Stimulated activated CD8-positive, alpha-beta memory T cell treated with anti-CD3 and anti-CD28 coated beads, Interleukin-7, amount 100 ng/mL, for 24 hours (primary cell): ENCODE measurements around the gene PACS2.
"Not testable (repeated sequence)": the region's sequence is repeated elsewhere in the genome, so short reads cannot be mapped to it uniquely, and the experiment has no call there.

Experiments
- DNase-seq: peaks from one replicate; pipeline ENCODE4 v3.0.0-alpha.2; 2020; ENCODE audit warnings: low read depth

Gene PACS2

DNA sequence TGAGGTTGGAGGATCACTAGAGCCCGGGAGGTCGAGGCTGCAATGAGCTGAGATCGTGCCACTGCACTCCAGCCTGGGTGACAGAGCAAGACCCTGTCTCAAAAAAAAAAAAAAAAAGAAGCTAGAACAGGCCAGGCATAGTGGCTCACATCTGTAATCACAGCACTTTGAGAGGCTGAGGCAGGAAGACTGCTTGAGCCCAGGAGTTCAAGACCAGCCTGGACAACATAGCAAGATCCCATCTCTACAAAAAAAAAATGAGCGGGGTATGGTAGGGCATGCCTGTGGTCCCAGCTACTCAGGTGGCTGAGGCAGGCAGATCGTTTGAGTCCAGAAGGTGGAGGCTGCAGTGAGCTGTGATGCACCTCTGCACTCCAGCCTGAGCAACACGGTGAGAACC lies 25.6 kb upstream of the PACS2 start:
- not testable (repeated sequence) for DNase-seq

DNA sequence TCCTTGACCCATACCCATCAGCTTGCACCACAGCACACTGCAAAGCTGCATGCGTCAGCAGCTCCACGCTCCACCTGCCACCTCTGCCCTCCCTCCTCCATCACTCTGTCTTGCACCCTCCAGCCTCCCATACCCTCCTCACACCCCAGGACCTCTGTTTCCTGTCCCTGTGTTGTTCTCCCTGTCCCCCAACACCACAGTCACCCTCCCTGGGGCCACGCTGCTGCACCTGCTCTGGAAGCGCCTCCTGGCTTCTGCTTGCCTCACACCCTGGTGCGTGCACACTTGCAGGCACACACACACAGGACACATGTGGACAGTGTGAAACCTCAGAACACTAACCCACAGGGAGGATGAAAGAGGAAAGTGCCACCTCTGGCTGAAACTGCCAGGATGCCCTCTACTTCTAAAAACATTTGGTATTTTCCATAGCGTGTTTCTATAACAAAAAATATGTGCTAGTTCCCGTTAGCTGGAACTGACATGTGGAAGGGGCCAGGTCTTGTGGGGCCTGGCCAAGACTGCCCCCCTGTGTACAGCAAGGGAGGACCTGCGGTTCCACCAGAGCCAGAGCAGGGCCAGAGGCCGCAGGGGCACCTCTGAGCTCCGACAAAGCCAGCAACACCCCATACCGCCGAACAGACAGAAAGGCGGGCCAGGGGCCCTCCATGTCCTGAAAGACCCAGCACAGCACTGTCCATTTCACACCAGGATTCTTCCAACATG lies 23.8 kb upstream of the PACS2 start:
- no peak for DNase-seq

DNA sequence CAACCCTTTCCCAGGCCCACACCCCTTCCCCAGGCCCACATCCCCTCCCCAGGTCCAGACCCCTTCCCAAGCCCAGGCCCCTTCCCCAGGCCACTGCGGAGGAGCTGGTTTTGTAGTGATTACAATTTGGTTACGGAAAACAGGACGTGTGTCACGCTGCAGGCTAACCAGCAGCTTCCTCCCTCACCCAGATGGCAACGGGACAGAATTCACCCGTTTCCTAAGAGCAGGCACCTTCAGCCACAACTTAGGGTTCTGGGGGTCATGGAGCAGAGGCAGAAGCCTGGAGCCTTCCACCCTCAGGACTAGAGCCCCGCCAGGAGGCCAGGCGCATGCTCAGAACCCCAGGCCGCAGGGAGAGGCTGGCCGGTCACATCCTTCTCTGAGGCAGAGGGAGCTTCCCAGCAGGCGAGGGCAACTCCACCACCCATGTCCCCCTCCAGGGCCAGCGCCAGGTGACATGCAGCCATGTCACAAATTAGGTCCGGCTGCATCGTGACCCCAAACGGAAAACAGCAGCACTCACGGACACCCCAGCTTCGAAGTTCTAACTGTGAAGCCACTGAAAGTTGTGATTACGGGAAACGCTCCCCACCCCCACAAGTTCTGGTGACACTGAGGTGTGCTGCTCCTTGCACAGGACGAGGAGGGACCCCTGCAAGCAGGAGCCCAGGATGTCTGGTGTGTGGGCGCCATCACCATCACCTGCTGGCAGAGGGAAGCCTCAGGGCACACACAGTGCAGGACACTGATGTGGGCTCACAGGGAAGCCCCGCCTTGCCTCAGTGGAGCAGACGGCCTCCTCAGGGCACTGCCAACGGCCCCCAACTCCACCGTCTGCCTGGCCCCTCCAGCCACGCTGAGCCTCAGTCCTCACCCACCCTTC lies 21.5 kb upstream of the PACS2 start:
- no peak for DNase-seq

DNA sequence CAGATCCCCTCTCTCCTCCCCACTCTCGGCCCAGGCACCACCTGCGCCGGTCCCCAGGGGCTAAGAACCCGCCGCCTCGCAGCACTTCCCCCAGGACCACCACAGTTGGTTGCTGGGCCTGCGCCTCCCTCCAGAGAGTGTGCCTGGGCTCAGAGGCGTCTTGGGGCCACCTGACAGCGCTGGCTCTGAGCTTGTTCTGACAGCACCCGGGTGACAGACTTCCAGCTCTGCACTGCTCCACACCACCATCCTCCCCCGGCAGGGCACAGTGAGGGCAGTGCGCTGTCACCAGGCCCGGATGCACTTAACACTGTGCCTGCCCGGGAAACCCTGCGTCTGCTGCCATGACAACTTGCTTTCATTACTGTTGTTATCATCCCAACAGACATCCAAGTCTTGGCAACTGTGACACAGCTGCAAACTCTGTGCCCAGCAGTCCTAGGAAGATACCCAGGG lies 20.4 kb upstream of the PACS2 start:
- no peak for DNase-seq

DNA sequence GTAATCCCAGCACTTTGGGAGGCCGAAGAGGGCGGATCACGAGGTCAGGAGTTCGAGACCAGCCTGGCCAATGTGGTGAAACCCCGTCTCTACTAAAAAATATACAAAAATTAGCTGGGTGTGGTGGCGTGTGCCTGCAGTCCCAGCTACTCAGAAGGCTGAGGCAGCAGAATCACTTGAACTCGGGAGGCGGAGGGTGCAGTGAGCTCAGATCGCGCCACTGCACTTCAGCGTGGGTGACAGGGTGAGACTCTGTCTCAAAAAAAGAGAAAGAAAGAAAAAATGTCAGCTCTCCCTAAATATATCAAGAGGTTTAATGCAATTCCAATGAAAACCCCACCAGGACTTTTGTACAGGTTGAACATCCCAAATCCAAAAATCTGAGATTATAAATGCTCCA lies 17.2 kb upstream of the PACS2 start:
- DNase-seq: not testable (repeated sequence)

DNA sequence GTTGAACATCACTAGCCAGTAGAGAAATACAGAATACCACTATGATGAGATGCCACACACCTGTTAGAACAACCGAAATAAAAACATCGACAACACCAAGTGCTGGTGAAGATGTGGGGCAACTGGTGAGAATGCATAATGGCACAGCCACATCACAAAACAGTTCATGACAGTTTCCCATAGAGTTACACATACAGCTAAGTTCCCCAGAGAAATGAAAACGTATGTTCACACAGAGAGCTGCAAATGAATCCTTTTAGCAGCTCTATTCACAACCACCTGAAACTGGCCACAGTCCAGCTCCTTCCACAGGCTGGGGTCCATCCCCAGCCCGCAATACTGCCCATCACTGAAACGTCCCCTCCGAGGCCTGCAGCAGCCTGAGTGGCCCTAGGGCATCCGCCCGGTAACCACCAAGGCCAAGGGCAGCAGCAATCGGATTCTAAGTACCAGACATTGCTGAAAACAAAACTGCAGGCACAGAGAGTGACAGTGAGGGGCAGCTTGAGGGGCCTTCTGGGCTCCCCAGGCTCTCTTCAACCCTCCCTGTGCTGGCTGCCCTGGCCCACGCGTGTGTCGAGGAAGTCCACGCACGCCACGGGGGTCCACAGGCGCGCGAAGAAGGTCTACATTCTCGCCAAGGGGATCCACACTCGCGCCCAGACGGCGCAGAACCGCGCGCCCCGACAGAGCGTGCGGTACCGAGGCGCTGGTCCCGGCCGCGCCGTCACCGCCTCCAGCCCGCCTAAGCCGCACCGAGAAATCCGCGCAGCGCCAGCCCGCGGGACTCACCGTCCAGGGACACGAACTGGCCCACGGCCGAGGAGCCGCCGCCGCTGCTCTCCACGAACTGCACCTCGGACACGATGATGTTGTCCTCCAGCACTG lies 14.7 kb upstream of the PACS2 start:
- DNase-seq: no peak

DNA sequence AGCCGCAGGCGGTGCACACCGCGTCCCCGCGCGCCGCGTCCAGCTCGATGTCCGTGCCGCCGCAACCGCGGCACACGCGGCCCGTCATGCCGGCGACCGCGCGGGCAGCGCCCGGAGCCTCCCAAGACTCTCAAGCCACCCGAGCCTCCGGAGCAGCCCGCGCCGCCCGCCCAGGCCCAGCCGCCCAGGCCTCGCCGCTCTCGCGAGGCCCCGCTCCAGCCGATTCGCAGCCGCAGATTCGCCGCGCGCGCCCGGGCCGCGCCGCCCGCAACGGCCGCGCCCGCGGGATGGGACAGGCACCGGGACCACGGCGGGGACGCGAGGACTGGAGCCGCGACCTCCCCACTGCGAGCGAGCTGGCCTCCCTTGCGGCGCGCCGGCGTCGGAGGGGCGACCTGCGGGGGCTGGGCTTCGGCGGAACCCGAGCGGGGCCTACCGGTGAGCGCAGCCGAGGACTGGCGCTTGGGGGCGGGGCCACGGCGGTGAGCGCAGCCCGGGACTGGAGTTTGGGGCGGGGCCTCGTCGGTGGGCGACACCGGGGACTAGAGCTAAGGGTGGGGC lies 13.9 kb upstream of the PACS2 start, which contains the start of gene BRF1:
Gene BRF1 (minus strand): TSS at position 460 of the 561 bp plus-strand sequence. CDS start 372 bp downstream, at position 88.
- DNase-seq: peak; percentile 96

DNA sequence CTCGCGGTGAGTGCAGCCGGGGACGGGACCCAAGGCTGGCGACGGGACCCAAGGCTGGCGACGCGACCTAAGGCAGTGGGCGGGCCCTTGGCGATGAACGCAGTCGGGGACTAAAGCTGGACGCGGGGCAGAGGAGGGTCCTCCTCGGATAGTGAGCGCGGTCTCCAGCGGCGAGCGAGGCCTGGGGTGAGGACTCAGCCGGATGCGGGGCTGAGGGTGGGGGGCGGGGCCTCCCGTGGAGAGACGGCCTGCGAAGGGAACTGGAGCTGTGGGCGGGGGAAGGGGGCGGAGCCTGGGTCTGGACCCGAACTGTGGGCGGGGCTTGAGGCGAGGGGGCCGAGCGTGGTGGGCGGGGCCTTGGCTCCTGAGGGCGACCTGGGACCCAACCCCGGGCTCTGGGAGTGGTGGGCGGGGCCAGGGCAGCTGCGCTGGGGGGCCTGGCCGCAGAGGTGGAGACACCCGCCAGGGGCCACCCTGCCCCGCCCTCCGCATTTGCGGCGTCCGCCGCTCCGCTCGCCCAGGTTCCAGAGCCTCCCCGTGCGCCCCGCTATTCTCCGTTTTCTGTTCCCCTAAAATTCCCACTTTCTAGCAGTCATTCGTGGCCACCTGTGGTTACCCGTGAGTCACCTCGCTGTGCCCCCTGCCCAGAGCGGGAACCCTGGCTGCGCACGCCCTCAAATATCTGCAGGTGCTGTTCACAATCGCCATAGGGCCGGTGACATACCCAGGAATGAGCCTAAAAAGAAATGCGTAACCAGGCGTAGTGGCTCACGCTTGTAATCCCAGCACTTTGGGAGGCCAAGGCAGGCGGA lies 13.2 kb upstream of the PACS2 start:
- peak; percentile 100 for DNase-seq

DNA sequence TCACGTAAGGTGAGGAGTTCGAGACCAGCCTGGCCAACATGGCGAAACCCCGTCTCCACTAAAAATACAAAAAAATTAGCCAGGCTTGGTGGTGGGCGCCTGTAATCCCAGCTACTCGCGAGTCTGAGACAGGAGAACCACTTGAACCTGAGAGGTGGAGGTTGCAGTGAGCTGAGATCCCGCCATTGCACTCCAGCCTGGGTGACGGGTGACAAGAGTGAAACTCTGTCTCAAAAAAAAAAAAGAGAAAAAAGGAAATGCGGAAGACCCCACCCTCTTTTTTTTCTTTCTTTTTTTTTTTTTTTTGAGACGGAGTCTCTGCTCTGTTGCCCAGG lies 12.7 kb upstream of the PACS2 start:
- DNase-seq: not testable (repeated sequence)

DNA sequence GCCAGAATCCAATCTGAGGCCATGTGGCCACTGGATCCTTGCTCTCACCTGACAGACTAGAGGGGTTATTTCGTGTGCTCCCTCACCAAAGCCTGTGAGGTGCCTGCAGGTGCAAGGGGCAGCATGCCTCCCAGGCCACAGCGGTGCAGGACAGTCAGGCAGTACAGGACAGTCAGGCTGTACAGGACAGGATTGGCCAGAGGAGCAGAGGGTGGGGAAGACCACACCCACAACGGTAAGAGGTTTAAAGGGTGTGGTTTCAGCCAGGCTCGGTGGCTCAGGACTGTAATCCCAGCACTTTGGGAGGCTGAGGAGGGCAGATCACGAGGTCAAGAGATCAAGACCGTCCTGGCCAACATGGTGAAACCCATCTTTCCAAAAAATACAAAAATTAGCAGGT lies 10.6 kb upstream of the PACS2 start:
- no peak for DNase-seq

DNA sequence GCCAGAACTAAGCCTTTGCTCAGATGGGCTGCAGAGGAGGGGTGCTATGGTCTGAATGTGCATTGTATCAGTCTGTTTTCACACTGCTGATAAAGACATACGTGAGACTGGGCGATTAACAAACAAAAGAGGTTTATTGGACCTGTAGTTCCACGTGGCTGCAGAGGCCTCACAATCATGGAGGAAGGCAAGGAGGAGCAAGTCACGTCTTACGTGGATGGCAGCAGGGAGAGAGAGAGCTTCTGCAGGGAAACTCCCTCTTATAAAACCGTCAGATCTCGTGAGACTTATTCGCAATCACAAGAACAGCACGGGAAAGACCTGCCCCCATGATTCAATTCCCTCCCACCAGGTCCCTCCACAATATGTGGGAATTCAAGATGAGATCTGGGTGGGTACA lies 10.0 kb upstream of the PACS2 start:
- DNase-seq: no peak

DNA sequence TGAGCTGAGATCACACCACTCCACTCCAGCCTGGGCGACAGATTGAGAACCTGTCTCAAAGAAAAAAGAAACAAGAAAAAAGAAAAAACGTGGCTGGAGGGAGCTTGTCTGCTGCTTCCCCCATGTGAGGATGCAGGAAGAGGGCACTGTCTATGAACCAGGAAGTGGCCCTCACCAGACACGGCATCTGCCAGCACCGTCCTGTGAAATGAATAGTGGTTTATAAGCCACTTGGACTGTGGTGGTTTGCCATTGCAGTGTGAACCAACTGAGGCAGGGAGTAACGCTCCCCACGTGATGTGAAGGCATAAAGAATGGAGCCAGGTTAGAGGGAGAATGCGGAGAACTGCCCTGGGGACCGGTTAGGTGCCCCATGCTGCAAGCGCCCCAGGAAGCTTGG lies 9.2 kb upstream of the PACS2 start:
- DNase-seq: no peak

DNA sequence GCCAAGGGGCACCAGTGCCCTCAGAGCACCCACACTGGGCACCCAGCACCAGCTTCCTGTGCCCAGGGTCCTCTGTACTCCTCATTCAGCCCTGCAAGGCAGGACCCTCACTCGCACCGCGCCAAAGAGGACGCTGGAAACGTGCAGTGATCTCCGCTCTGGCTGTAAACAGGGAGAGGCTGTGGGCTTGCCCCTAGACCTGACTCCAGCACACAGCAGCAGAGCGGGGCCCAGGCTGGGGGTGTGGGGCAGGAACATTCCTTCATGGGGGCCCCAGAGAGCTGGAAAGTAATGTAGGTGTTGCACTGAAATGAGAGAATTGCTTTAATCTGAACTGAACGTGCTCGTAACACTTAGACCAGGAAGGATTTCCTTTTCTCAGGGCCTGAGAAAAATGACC lies 8.8 kb upstream of the PACS2 start:
- DNase-seq: no peak

DNA sequence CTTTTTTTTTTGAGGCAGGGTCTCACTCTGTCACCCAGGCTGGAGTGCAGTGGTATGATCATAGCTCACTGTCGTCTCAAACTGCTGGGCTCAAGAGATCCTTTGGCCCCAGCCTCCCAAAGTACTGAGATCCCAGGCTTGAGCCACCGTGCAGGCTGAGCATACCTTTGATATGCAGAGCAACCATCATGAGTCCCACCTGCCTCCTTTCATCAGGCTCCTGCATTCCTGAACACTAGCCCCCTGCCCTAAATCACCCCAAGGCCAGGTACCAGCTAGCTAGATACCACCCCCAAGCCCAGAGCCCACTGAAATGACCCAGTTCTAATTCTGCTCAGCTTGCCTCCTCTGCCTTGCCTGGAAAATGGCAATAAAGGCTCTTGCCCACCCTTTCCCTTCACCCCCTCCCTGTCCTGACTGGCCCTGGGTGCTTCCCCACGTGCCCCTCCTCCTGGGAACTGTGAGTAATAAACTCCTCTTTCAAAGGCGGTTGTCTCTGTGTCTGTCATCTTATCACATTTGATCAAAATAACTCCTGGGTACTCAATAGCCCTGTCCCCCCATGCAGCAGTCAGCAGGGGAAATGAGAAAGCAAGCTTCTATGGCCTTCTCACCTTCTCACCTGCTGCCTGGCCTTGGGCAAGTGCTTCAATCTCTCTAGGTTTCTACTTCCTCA lies 7.4 kb upstream of the PACS2 start:
- DNase-seq: no peak

DNA sequence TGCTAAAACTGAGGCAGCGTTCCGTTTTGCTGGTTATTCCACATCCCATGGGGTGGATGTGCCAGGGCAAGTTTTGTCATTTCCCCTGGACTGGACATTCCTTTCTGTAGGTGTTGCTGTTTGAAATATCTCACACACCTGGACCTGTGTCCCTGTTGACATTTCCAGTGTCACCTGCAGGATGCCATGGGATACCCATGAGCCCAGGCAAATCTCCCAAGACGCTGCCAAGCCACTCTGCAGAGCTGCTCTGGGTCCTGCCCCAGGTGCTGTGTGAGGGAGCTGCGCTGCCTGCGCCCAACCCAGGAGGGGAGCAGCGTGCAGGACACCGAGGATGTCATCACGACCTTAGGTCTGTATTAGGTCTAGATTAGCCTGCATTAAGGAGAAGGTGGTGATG lies 5.2 kb upstream of the PACS2 start:
- no peak for DNase-seq

DNA sequence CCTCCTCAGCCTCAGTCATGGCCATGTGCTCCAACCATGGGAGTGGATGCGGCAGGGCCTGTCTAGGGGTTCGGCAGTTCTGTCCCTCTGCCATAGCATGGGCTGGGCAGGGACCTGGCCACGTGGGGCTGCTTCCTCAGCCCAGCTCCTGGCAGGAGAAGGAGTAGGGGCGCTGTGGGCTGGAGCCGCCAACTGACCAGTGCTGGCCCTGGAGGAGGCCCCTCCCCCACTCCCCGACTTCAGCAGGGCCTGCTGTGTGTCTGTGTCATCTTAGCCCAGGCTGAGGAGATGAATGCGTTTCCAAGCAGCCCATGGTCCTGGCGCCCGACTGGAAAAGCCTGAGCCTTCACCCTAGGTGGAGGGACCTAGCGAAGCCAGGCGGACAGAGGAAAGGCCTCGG lies 2.7 kb upstream of the PACS2 start:
- no peak for DNase-seq

DNA sequence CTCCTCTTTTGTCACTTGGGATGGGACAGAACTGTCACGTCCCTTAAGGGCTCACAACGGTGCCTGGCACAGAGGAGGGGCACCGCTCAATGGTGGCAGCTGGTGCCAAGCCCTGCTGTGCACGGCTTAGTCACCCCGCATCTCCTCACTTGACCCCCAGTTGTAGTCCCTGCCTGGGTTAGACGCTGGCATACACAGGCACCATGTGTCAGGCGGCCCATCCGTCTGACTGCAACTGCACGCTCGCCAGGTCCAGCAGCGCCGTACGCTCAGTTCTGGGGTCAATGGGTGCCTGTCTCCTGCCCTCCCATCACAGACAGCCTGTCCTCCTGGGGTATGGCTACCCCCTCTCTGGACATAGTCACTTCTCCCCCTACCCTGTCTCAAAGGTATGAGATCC lies 1.6 kb upstream of the PACS2 start:
- no peak for DNase-seq

DNA sequence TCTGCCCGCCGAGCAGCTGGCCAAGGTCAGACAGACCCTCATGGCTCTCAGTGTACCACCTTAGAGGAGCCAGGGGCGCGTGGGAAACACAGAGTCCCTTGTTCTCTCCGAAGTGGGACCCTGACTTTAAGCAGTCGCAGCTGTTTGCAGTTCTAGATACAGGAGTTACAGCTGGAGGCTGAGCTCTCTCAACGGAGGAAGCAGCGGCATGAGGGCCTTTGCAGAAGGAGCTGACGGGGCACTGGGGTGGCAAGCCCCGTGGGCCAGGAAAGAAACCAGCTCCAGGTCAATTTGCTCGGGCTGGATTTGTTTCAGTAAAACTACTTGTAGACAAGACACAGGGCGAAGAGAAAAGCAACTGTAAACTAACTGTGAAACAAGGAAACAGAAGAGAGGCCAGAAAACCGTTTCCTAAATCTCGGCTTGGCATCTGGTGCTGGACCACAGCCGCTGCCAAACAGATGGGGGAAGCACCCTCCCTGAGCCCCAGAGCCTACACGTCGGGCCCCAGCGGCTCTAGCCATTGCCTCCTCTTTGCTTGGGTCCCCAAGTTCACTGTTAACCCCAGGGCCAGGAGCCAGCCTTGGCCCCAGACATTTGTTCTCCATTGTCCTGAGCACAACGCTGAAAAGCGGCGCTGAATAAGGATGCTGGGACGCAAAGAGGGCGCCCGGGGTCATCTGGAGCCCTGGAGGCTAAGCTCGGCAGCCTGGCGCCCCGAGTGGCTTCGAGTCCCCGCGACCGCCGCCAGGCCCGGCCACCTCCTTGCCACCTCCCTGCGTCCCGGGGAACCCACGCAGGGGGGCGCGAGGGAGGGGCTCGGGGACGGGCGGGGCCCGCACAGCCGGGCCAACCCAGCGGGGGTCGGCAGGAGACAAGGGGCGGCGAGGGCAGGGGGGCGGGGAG lies 914 bp upstream of the PACS2 start:
- DNase-seq: no peak

DNA sequence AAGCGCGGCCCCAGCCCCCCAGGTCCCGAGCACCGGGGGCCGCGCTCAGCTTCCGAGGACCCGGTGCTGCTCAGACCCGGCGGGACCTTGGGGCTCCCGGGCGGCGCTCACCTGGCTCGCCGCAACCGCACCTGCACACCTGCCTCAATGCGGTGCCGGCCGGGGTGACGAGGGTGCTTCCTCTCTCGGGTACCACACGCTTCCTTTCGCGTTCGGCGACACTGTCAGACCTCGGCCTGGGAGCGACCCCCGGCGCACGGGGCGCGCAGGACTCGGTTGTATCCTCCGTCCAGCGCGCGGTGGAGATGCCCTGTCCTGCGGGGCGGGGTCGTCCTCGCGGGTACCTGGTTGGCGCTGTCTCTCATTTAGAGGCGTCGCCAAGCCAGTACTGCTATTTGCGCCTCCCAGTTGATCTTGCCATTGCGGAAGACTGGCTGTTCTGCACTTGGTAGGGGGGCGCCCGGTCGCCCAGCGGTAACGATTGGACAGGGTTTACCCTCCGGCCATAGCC lies 718 bp downstream of the PACS2 start:
- DNase-seq: no peak
